ENCODE measurements around the gene HADH.

HADH gene

DNA sequence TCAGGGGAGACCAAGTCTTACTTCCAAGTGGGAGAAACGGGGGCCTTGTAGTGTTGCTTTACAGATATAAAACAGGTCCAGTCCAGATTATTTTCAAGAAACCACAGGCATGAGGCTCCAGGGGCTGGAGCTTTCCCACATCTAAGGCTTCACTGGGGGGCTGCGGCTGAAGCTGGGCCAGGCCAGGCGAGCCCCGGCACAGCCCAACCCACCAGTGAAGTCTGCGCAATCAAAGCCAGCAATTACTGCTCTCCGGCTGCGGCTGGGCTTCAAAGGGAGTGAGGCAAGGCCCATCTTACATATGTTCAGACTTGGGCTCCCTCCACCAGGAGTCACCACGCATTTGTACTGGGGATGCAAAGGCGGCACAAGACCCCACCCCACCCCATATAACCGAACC, 61.7 kb downstream of the HADH start:
- H3K4me3 ChIP-seq (ENCODE audit: low read depth, low read length), result no peak overlapping the region
- no peak overlapping the region for H2AFZ ChIP-seq
- H3K4me1 ChIP-seq, result no peaks in the 10 kb centered on the region
- no peaks in the 10 kb centered on the region for H3K27me3 ChIP-seq (ENCODE audit: control insufficient read depth, insufficient read depth, low read length)
- no peak overlapping the region for H3K4me2 ChIP-seq (ENCODE audit: low read length)
- TF ChIP-seq, protein P1, sequence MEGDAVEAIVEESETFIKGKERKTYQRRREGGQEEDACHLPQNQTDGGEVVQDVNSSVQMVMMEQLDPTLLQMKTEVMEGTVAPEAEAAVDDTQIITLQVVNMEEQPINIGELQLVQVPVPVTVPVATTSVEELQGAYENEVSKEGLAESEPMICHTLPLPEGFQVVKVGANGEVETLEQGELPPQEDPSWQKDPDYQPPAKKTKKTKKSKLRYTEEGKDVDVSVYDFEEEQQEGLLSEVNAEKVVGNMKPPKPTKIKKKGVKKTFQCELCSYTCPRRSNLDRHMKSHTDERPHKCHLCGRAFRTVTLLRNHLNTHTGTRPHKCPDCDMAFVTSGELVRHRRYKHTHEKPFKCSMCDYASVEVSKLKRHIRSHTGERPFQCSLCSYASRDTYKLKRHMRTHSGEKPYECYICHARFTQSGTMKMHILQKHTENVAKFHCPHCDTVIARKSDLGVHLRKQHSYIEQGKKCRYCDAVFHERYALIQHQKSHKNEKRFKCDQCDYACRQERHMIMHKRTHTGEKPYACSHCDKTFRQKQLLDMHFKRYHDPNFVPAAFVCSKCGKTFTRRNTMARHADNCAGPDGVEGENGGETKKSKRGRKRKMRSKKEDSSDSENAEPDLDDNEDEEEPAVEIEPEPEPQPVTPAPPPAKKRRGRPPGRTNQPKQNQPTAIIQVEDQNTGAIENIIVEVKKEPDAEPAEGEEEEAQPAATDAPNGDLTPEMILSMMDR (IDR thresholded peaks at IDR 0.05), result no peak
- H3K36me3 ChIP-seq (ENCODE audit: control insufficient read depth, insufficient read depth, low read length), result no peaks in the 10 kb centered on the region
- no peaks in the 10 kb centered on the region for H3K79me2 ChIP-seq
- H3K9me3 ChIP-seq (ENCODE audit: control insufficient read depth, low read length), result no peaks in the 10 kb centered on the region
- no peak overlapping the region for H3K9ac ChIP-seq
- no peak overlapping the region for H3K27ac ChIP-seq

DNA sequence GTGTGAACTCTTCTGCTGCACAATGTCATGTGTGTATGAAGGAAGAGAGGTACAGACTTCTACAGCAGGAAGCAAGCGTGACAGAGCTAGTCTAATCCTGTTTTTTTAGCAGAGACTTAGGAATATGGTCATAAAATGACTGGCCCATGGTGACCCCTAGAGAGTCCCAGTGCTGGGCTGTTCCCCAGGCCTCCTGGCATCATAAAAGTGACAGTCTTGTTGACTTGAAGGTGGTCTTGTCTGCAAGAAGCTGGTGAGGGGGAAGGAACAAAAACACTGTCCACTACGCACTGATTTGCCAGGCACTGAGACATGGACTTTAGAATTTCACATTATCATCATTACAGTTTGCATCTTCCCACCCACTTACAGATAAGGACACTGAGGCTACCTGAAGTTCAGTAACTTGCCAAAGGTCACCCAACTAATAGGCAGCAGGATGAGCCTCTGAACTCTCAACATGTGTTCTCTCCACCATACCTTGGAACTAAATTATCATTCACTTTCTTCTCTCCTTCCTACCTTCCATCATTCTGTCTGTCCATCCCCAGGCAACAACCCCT, 63.0 kb downstream of the HADH start:
- H3K4me1 ChIP-seq, result no peaks in the 10 kb centered on the region
- H2AFZ ChIP-seq, result no peak overlapping the region
- no peak overlapping the region for H3K4me2 ChIP-seq (ENCODE audit: low read length)
- no peaks in the 10 kb centered on the region for H3K9me3 ChIP-seq (ENCODE audit: control insufficient read depth, low read length)
- no peaks in the 10 kb centered on the region for H3K27me3 ChIP-seq (ENCODE audit: control insufficient read depth, insufficient read depth, low read length)
- H3K4me3 ChIP-seq (ENCODE audit: low read depth, low read length), result no peak overlapping the region
- H3K9ac ChIP-seq, result no peak overlapping the region
- H3K36me3 ChIP-seq (ENCODE audit: control insufficient read depth, insufficient read depth, low read length), result no peaks in the 10 kb centered on the region
- no peaks in the 10 kb centered on the region for H3K79me2 ChIP-seq
- TF ChIP-seq, protein P1 (IDR thresholded peaks at IDR 0.05), result no peak
- no peak overlapping the region for H3K27ac ChIP-seq

DNA sequence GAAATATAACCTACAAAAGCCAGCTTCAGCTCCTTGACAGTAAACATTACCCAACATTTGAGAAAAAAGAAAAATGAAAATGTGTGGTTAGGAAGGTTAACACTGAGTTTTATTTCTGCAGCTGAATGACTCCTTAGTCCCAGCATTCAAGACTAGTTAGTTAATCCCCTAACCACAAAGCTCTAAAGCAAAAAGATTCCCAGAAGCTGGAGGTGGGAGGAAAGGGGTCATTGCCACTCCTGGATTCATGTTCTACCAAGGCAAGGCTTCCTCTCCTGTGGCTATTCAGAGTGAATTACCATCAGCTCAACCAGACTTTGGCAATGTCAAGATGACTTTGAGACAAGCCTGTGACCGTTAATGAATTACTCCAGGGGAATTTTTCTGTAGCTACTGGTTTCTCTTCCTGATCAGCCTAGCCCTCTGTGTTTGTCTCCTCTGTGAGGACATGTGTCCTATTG, 63.6 kb downstream of the HADH start:
- H3K4me1 ChIP-seq, result no peaks in the 10 kb centered on the region
- no peak overlapping the region for H3K4me2 ChIP-seq (ENCODE audit: low read length)
- no peak overlapping the region for H3K27ac ChIP-seq
- no peaks in the 10 kb centered on the region for H3K36me3 ChIP-seq (ENCODE audit: control insufficient read depth, insufficient read depth, low read length)
- no peaks in the 10 kb centered on the region for H3K79me2 ChIP-seq
- TF ChIP-seq, protein P1 (IDR thresholded peaks at IDR 0.05), result no peak
- no peak overlapping the region for H3K4me3 ChIP-seq (ENCODE audit: low read depth, low read length)
- H2AFZ ChIP-seq, result no peak overlapping the region
- no peak overlapping the region for H3K9ac ChIP-seq
- H3K27me3 ChIP-seq (ENCODE audit: control insufficient read depth, insufficient read depth, low read length), result no peaks in the 10 kb centered on the region
- H3K9me3 ChIP-seq (ENCODE audit: control insufficient read depth, low read length), result no peaks in the 10 kb centered on the region

DNA sequence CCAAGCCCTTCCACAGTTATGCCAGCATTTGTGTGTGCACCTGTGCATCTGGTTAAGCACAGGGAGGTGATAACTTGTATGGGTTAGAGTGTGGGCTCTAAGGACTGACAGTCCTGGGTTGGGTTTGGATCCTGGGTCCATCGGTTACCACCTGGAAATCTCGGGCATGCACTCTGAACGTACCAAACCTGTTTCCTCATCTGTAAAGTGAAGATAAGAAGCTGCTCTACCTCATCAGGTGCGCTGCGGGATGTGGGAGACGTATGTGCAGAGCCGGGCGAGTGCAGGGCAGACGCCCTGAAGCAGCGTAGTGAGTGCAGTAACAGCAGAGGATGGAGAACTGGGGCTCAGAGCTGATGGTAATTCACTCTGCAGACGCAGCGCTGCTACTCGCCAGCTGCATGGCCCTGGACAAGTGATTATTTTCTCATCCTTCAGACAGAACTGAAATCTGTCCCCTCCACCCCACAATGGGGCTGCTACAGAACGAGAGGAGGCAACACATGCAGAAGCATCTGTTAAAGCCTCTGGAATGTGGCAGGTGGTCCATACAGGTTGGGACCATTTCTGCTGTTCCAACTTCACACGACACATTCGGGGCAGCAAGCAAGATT, 64.4 kb downstream of the HADH start:
- H3K4me2 ChIP-seq (ENCODE audit: low read length), result no peak overlapping the region
- TF ChIP-seq, protein P1 (IDR thresholded peaks at IDR 0.05), result no peak
- H3K79me2 ChIP-seq, result no peaks in the 10 kb centered on the region
- no peaks in the 10 kb centered on the region for H3K27me3 ChIP-seq (ENCODE audit: control insufficient read depth, insufficient read depth, low read length)
- H3K36me3 ChIP-seq (ENCODE audit: control insufficient read depth, insufficient read depth, low read length), result no peaks in the 10 kb centered on the region
- no peaks in the 10 kb centered on the region for H3K4me1 ChIP-seq
- H3K27ac ChIP-seq, result no peak overlapping the region
- H2AFZ ChIP-seq, result no peak overlapping the region
- H3K9ac ChIP-seq, result no peak overlapping the region
- H3K9me3 ChIP-seq (ENCODE audit: control insufficient read depth, low read length), result no peaks in the 10 kb centered on the region
- no peak overlapping the region for H3K4me3 ChIP-seq (ENCODE audit: low read depth, low read length)

DNA sequence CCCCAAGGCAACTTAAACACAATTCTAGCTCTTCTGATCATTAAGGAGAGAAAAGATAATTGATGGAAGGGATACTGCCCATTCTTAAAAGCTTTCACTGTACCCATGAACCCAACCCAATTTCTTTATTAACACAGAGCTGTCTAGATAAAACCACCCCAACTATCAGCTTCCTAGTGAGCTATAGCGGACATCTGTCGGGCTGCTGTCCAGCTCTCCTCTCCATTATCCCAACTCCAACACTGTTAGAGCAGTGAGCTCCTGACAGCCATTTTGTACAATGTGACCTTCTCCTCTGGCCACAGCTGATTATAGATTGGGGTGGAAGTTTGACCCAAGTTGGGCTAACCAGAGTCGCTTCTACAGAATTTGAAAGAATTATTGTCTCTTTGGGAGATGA, 66.1 kb downstream of the HADH start:
- no peaks in the 10 kb centered on the region for H3K79me2 ChIP-seq
- H3K9ac ChIP-seq, result no peak overlapping the region
- no peaks in the 10 kb centered on the region for H3K4me1 ChIP-seq
- TF ChIP-seq, protein P1 (IDR thresholded peaks at IDR 0.05), result no peak
- H3K4me2 ChIP-seq (ENCODE audit: low read length), result no peak overlapping the region
- no peaks in the 10 kb centered on the region for H3K36me3 ChIP-seq (ENCODE audit: control insufficient read depth, insufficient read depth, low read length)
- no peak overlapping the region for H2AFZ ChIP-seq
- H3K9me3 ChIP-seq (ENCODE audit: control insufficient read depth, low read length), result no peaks in the 10 kb centered on the region
- H3K4me3 ChIP-seq (ENCODE audit: low read depth, low read length), result no peak overlapping the region
- no peaks in the 10 kb centered on the region for H3K27me3 ChIP-seq (ENCODE audit: control insufficient read depth, insufficient read depth, low read length)
- H3K27ac ChIP-seq, result no peak overlapping the region
